A673 (cell line): ENCODE measurements around the gene COX5B.

Experiments
- CTCF ChIP-seq: fragments of 300-800, 200-600 bp; sonication (generic); conservative IDR thresholded peaks from 2 replicates; pipeline ENCODE4 v1.5.1; 2017; ENCODE audit warnings: low read depth, mild to moderate bottlenecking, antibody characterized with exemption, low read length, moderate library complexity, mixed read lengths
- EZH2 ChIP-seq: fragments of 200-600 bp; sonication (generic); IDR thresholded peaks from 2 replicates; pipeline ENCODE4 v1.6.1; 2017; ENCODE audit warnings: borderline replicate concordance, low read depth, mild to moderate bottlenecking, mixed read lengths, antibody characterized with exemption, low read length; ENCODE audit not compliant: poor library complexity, severe bottlenecking

GRCh38 chr2:97653874-97654273 lies 8.0 kb downstream of the COX5B start:
- no peak for TF ChIP-seq CTCF
- no peak for TF ChIP-seq EZH2
